A549 (cell line): Measurements from ENCODE around the gene DTX1.

Experiments
- CBX8 ChIP-seq: fragments of 200-600 bp; sonication (generic); IDR thresholded peaks from 2 replicates; pipeline ENCODE4 v1.6.1; 2016
- CEBPB ChIP-seq, 2 experiments: fragments of >200 bp in 1 of 2; sonication (Bioruptor Twin) in 1 of 2; formaldehyde crosslinking in 1 of 2; IDR thresholded peaks; 2 replicates each; pipeline ENCODE4 v1.6.1; 2012 to 2016
- CTCF ChIP-seq: fragments of >200 bp; sonication (Bioruptor Twin); formaldehyde crosslinking; IDR thresholded peaks from 3 replicates; pipeline ENCODE4 v1.5.1; 2016
- EP300 ChIP-seq, 2 experiments: fragments of >200 bp; sonication (Bioruptor Twin); formaldehyde crosslinking; IDR thresholded peaks; 2 replicates in 1 of 2; 3 replicates in 1 of 2; pipeline ENCODE4 v1.6.1; 2016 to 2017
- HDAC2 ChIP-seq: fragments of 200-600 bp; sonication (generic); IDR thresholded peaks from 2 replicates; pipeline ENCODE4 v1.6.1; 2016
- MAZ ChIP-seq: fragments of 150-350 bp; IDR thresholded peaks from 2 replicates; pipeline ENCODE4 v1.6.1; 2014; ENCODE audit warnings: antibody characterized with exemption, low read depth, low read length, borderline replicate concordance
- NR3C1 ChIP-seq: fragments of >200 bp; sonication (Bioruptor Twin); formaldehyde crosslinking; IDR thresholded peaks from 3 replicates; pipeline ENCODE4 v1.6.1; 2017
- POLR2A ChIP-seq: IDR thresholded peaks from 2 replicates; pipeline ENCODE4 v1.6.1; 2012; ENCODE audit warnings: mild to moderate bottlenecking, low read length
- REST ChIP-seq: fragments of 200-600 bp; sonication (generic); IDR thresholded peaks from 2 replicates; pipeline ENCODE4 v1.6.1; 2016; ENCODE audit warnings: antibody characterized with exemption, mild to moderate bottlenecking, moderate library complexity
- TF ChIP-seq, protein P1 (sequence below): IDR thresholded peaks from 2 replicates; pipeline ENCODE4 v1.6.1; 2012

- TF ChIP-seq HDAC2 (no peak), CBX8 (no peak), MAZ (no peak), CTCF (no peak), NR3C1 (no peak), EP300 (IDR thresholded peaks at IDR 0.05) (no peak), CEBPB (IDR thresholded peaks at IDR 0.05) (0 out of 4 replicates have a peak, but pooled peaks of 1 of the 2 experiments have one; percentile 21), POLR2A (no peak), REST (no peak)
- TF ChIP-seq, protein P1, sequence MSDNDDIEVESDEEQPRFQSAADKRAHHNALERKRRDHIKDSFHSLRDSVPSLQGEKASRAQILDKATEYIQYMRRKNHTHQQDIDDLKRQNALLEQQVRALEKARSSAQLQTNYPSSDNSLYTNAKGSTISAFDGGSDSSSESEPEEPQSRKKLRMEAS: no peak
Observed at GRCh38 chr12:113136990-113137511, 80.5 kb downstream of the DTX1 start.
